Gastrocnemius medialis (tissue), 4 donors: ENCODE results near the gene AGXT2. TPM values are rescaled to one million over a fixed set of nuclear protein-coding genes. Genes with fewer than 3 reads are reported as not detected.

Experiments
- ATAC-seq, 2 donors: fragments of 150-250 bp; one replicate each; pipeline ENCODE4 v1.9.1; 2016
- DNase-seq, 2 donors: peaks; one replicate each; pipeline ENCODE4 v3.0.0-alpha.2; 2019
- H3K27ac ChIP-seq, 4 donors: fragments of 200-600 bp; sonication (generic); 1 replicate in 1 of 4; 2 replicates in 3 of 4; pipeline ENCODE4 v1.5.1; 2016 to 2018; ENCODE audit warnings: mild to moderate bottlenecking in 2 of 4, moderate library complexity in 1 of 4
- H3K27me3 ChIP-seq, 3 donors: fragments of 200-600 bp; sonication (generic) in 2 of 3; 1 replicate in 1 of 3; 2 replicates in 2 of 3; pipeline versions ENCODE4 v1.5.1 to v1.6.0; 2016 to 2019; ENCODE audit warnings: mild to moderate bottlenecking in 1 of 3, moderate library complexity in 1 of 3
- H3K36me3 ChIP-seq, 2 donors: fragments of 200-600 bp; sonication (generic) in 1 of 2; one replicate each; pipeline ENCODE4 v1.5.1; 2017 to 2018
- H3K4me1 ChIP-seq, 2 donors: fragments of 200-600 bp; sonication (generic) in 1 of 2; one replicate each; pipeline ENCODE4 v1.5.1; 2016 to 2017; ENCODE audit warnings: mild to moderate bottlenecking in 2 of 2
- H3K4me3 ChIP-seq, 4 donors: fragments of 200-600 bp; sonication (generic) in 3 of 4; 1 replicate in 1 of 4; 2 replicates in 3 of 4; pipeline ENCODE4 v1.5.1; 2016 to 2019; ENCODE audit warnings: mild to moderate bottlenecking in 2 of 4
- H3K9me3 ChIP-seq, 3 donors: fragments of 200-600 bp; sonication (generic) in 2 of 3; 1 replicate in 1 of 3; 2 replicates in 2 of 3; pipeline ENCODE4 v1.5.1; 2016 to 2019
- POLR2A ChIP-seq, 2 donors: fragments of 450-650 bp; IDR thresholded peaks; one replicate each; pipeline ENCODE4 v1.6.1; 2017; ENCODE audit warnings: antibody characterized with exemption in 2 of 2, mild to moderate bottlenecking in 2 of 2, moderate library complexity in 2 of 2
- in situ Hi-C, 4 donors: fragments of 200-750 bp; cut with MboI; loops; one replicate each; pipeline versions ENCODE4 v1.15.0 to v1.8.0; 2017; ENCODE audit warnings: low sequenced_read_pairs in 4 of 4
- intact Hi-C: fragments of 100-400 bp; cut with DNase I; formaldehyde crosslinking; loops from one replicate; pipeline ENCODE4 v1.15.1; 2023; ENCODE audit warnings: low total_unique reads
- total RNA-seq, 4 donors: library from RNA; depleted of rRNA; stranded (reverse); fragments of >200 nt; gene quantifications; one replicate each; pipeline versions ENCODE4 v1.1.0 to v1.2.3, GENCODE V29; 2016
- TF ChIP-seq, protein P1 (sequence below), 5 experiments: fragments of 450-650 bp in 3 of 5; fragments of 200-600 bp in 2 of 5; sonication (generic) in 2 of 5; IDR thresholded peaks in 4 of 5; conservative IDR thresholded peaks in 1 of 5; 1 replicate in 4 of 5; 2 replicates in 1 of 5; pipeline ENCODE4 v1.5.1; 2016 to 2019; ENCODE audit warnings: antibody characterized with exemption in 5 of 5, mild to moderate bottlenecking in 3 of 5, moderate library complexity in 3 of 5

Gene AGXT2
- total RNA-seq, 4 donors from 2014 or later = 0.20 TPM; not detected in 2

DNA sequence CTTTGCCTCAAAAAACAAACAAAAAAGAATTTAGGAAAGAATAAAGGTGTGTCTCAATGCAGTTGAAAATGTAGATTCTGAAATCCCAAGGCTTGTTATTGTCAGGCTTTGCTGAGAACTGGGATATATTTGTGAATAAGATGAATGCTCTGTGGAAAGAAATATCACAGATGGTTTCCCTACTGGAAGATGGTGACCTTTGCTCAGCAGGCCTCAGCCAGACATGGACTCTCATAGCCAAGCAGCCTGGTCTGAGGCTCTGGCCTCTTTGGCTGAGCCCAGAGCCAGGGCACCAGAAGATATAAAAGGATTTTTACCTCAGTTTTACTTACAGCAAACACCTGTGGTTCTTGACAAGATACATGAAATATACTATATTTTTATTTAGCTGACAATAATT lies 37.1 kb downstream of the AGXT2 start:
- no peak for ATAC-seq
- H3K4me3 ChIP-seq = no peak overlapping the region
- peaks cover 0 to 4% of the 10 kb centered on the region in 2 donors for H3K4me1 ChIP-seq
- no peak for DNase-seq
- H3K27me3 ChIP-seq = no peaks in the 10 kb centered on the region
- in situ Hi-C loops = no loop called here
- H3K36me3 ChIP-seq = no peaks in the 10 kb centered on the region
- H3K9me3 ChIP-seq = no peaks in the 10 kb centered on the region
- intact Hi-C loops = no loop called here
- TF ChIP-seq, protein P1, sequence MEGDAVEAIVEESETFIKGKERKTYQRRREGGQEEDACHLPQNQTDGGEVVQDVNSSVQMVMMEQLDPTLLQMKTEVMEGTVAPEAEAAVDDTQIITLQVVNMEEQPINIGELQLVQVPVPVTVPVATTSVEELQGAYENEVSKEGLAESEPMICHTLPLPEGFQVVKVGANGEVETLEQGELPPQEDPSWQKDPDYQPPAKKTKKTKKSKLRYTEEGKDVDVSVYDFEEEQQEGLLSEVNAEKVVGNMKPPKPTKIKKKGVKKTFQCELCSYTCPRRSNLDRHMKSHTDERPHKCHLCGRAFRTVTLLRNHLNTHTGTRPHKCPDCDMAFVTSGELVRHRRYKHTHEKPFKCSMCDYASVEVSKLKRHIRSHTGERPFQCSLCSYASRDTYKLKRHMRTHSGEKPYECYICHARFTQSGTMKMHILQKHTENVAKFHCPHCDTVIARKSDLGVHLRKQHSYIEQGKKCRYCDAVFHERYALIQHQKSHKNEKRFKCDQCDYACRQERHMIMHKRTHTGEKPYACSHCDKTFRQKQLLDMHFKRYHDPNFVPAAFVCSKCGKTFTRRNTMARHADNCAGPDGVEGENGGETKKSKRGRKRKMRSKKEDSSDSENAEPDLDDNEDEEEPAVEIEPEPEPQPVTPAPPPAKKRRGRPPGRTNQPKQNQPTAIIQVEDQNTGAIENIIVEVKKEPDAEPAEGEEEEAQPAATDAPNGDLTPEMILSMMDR (IDR thresholded peaks at IDR 0.05 in 4 of 5, conservative IDR thresholded peaks at IDR 0.05 in 1 of 5) = no peak
- TF ChIP-seq POLR2A (IDR thresholded peaks at IDR 0.05) = no peak
- no peak overlapping the region for H3K27ac ChIP-seq

DNA sequence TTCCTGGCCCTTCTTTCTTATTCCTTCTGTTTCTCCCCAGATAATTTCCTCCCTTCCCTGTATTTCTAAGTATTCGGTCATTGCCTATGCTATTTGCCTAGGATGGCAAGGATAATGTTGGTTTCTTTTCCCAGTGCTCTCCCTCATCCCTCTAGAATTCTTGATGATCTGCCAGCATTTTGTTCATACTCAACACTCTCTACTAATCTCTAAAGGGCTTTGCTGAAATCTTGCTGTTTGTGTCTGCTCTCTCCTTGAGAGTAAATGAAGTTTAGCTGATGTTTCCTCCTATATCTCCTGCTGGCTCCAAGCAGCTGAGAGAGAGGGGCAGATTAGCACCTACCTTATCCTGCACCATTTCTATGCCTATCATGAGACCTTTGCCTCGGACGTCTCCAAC lies 38.1 kb downstream of the AGXT2 start:
- Histone ChIP-seq H3K36me3 (no peaks in the 10 kb centered on the region), H3K4me1 (peaks cover 0 to 4% of the 10 kb centered on the region in 2 donors), H3K9me3 (no peaks in the 10 kb centered on the region), H3K27ac (no peak overlapping the region), H3K27me3 (no peaks in the 10 kb centered on the region), H3K4me3 (no peak overlapping the region)
- intact Hi-C loops = no loop called here
- TF ChIP-seq POLR2A (IDR thresholded peaks at IDR 0.05) = no peak
- TF ChIP-seq, protein P1 (IDR thresholded peaks at IDR 0.05 in 4 of 5, conservative IDR thresholded peaks at IDR 0.05 in 1 of 5) = no peak
- DNase-seq (no peak), ATAC-seq (no peak)
- in situ Hi-C loops = no loop called here

DNA sequence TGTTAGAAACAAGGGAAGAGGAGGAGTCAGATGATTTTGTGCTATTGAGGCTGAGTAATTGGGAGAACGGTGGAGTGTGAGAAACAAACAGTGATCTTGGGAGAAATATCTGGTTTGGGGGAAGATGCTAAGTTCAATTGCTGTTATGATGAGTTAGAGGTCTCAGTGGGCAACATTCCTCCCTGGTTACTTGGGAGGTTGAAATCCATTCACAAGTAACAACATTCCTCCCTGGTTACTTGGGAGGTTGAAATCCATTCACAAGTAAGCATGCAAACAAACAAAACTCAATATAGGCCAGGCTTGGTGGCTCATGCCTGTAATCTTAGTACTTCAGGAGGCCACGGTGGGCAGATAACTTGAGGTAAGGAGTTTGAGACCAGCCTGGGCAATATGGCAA lies 38.7 kb downstream of the AGXT2 start:
- H3K4me1 ChIP-seq = peaks cover 0 to 4% of the 10 kb centered on the region in 2 donors
- in situ Hi-C loops (no loop called here), intact Hi-C loops (no loop called here)
- ATAC-seq (no peak), DNase-seq (no peak)
- no peaks in the 10 kb centered on the region for H3K9me3 ChIP-seq
- no peaks in the 10 kb centered on the region for H3K27me3 ChIP-seq
- no peaks in the 10 kb centered on the region for H3K36me3 ChIP-seq
- TF ChIP-seq, protein P1 (IDR thresholded peaks at IDR 0.05 in 4 of 5, conservative IDR thresholded peaks at IDR 0.05 in 1 of 5) = no peak
- TF ChIP-seq POLR2A (IDR thresholded peaks at IDR 0.05) = no peak
- H3K4me3 ChIP-seq = no peak overlapping the region
- H3K27ac ChIP-seq = no peak overlapping the region

DNA sequence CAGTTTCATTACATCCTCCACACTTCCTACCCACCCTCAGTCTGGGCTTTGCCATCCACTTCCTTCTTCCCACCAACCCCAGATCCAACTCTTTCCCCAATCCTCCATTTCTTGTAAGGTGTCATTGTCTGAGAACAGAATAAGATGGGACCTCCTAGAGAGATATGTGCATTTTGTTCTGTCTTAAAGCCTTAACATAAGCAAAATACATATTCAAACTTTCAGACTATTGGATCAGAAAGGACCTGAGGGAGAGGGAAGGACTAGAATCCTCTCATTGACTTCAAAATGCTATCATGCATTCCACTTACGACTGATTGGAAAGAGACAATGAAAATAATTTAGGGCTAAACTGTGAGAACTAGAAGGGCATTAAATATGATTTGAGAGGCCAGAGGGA lies 43.0 kb downstream of the AGXT2 start:
- H3K9me3 ChIP-seq = no peaks in the 10 kb centered on the region
- in situ Hi-C loops (no loop called here), intact Hi-C loops (no loop called here)
- TF ChIP-seq, protein P1 (IDR thresholded peaks at IDR 0.05 in 4 of 5, conservative IDR thresholded peaks at IDR 0.05 in 1 of 5) = no peak
- TF ChIP-seq POLR2A (IDR thresholded peaks at IDR 0.05) = no peak
- H3K27ac ChIP-seq = no peak overlapping the region
- ATAC-seq (no peak), DNase-seq (no peak)
- H3K27me3 ChIP-seq = no peaks in the 10 kb centered on the region
- H3K4me3 ChIP-seq = no peak overlapping the region
- H3K36me3 ChIP-seq = no peaks in the 10 kb centered on the region
- no peaks in the 10 kb centered on the region for H3K4me1 ChIP-seq

DNA sequence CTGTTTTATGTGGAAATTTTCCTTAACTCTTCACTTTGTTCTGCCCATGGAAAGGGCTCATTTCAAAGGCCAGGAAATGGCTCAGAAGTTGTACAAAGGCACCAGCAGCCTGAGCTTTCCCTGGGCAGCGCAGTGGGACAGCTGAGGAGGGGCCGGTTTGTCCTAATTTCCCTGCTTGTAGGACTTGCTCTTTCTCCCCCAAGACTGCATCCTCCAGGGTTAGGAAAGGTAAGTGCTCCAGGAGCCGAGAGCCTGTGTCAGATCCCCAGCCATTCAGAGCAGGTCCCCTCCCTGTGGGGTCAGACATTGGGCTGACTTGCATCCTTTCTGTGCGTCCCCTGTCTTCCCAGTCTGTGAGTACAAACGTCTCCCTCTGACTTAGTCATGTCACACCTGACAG lies 43.5 kb downstream of the AGXT2 start:
- Histone ChIP-seq H3K27me3 (no peaks in the 10 kb centered on the region), H3K9me3 (no peaks in the 10 kb centered on the region), H3K36me3 (no peaks in the 10 kb centered on the region), H3K27ac (no peak overlapping the region), H3K4me3 (no peak overlapping the region), H3K4me1 (no peaks in the 10 kb centered on the region)
- TF ChIP-seq POLR2A (IDR thresholded peaks at IDR 0.05) = no peak
- TF ChIP-seq, protein P1 (IDR thresholded peaks at IDR 0.05 in 4 of 5, conservative IDR thresholded peaks at IDR 0.05 in 1 of 5) = no peak
- DNase-seq (no peak), ATAC-seq (no peak)
- intact Hi-C loops = no loop called here
- in situ Hi-C loops = no loop called here
